Suprapubic skin (tissue), 4 donors: ENCODE measurements around the gene VASN.

ENCODE experiments used
- CTCF ChIP-seq, 2 donors: fragments of 200-600 bp in 1 of 2; fragments of 450-650 bp in 1 of 2; sonication (generic) in 1 of 2; IDR thresholded peaks; one replicate each; pipeline ENCODE4 v1.5.1; 2016 to 2019; ENCODE audit warnings: antibody characterized with exemption in 2 of 2, mild to moderate bottlenecking in 1 of 2, moderate library complexity in 1 of 2
- POLR2A ChIP-seq, 2 donors: fragments of 450-650 bp; IDR thresholded peaks; one replicate each; pipeline ENCODE4 v1.6.1; 2017; ENCODE audit warnings: antibody characterized with exemption in 2 of 2, mild to moderate bottlenecking in 2 of 2, moderate library complexity in 2 of 2
- POLR2AphosphoS5 ChIP-seq, 3 donors: sonication (generic); formaldehyde crosslinking; IDR thresholded peaks; one replicate each; pipeline ENCODE4 v1.6.1; 2017; ENCODE audit warnings: antibody characterized with exemption in 3 of 3

GRCh38 chr16:4389051-4389955 lies 17.7 kb downstream of the VASN start:
- TF ChIP-seq POLR2AphosphoS5 (IDR thresholded peaks at IDR 0.05) (no peak), POLR2A (IDR thresholded peaks at IDR 0.05) (no peak), CTCF (IDR thresholded peaks at IDR 0.05) (no peak)
